ENCODE measurements around the gene ADRB2. TPM values are rescaled to one million over a fixed set of nuclear protein-coding genes. Genes with fewer than 3 reads are reported as not detected.

The ADRB2 gene
- total and polyA plus RNA-seq, 10 of the 15 experiments (the other 5 are each of a cell fraction or from before 2014, with no cell fraction given), result 0.03 to 0.34 (median 0.18) TPM; not detected in 1

- no peak for TF ChIP-seq PRDM15 (CRISPR knock-in tag; IDR thresholded peaks at IDR 0.05)
These were observed 2.3 kb downstream of the ADRB2 start (continued) for GRCh38 chr5:148828511-148829247.

- in situ Hi-C loops (cut with MboI) (no loop called here), intact Hi-C loops (cut with micrococcal nuclease; ENCODE audit: unreplicated experiment) (no loop called here)
- POLR2A ChIA-PET, result no interaction called here
- CTCF ChIA-PET, result interaction anchor here (0.9 to 5.9 kb wide), 6 partner anchors 9 to 128 kb away, joined by 3 to 37 read pairs (median 4); no protein-coding TSS in a partner anchor
- ATAC-seq, result no peak
- Histone ChIP-seq H3K4me3 (no peak overlapping the region), H2AFZ (ENCODE audit: control insufficient read depth, low read depth, low read length) (no peak overlapping the region), H3K9ac (ENCODE audit: control insufficient read depth, insufficient read depth, low read length) (no peak overlapping the region), H3K27me3 (replicated peaks in 1 of 2; ENCODE audit: control insufficient read depth in 2 of 2, insufficient read depth in 2 of 2, low read length in 1 of 2) (no peaks in the 10 kb centered on the region; a peak in 1 of 4 replicates), H3K79me2 (ENCODE audit: control insufficient read depth, insufficient read depth, low read length) (no peaks in the 10 kb centered on the region), H4K20me1 (ENCODE audit: control insufficient read depth, insufficient read depth) (no peaks in the 10 kb centered on the region), H3K36me3 (ENCODE audit: control insufficient read depth in 2 of 2, insufficient read depth in 2 of 2, low read length in 1 of 2) (no peaks in the 10 kb centered on the region), H3K4me1 (ENCODE audit: control insufficient read depth, insufficient read depth, low read length) (peaks cover 29% of the 10 kb centered on the region), H3K9me3 (replicated peaks; ENCODE audit: control insufficient read depth, insufficient read depth, low read length) (no peaks in the 10 kb centered on the region), H3K27ac (ENCODE audit: control insufficient read depth, insufficient read depth) (no peak overlapping the region), H3K4me2 (ENCODE audit: control insufficient read depth, insufficient read depth) (no peak overlapping the region)
- no TSS peak for BruUV-seq (replicated peaks)
- WGBS (ENCODE audit: insufficient coverage, insufficient replicate concordance, low lambda C conversion rate, missing lambda C conversion rate), result 80% methylated on average over 3 of the region's 3 CpGs
- no peak for FAIRE-seq
- RAD21 ChIA-PET (ENCODE audit: unreplicated experiment), result interaction anchor here (1.1 to 1.3 kb wide), 3 partner anchors 9 to 96 kb away, joined by 3 read pairs; no protein-coding TSS in a partner anchor
- DNase-seq (ENCODE audit: low read depth, low spot score), result no peak
- SMC1A ChIA-PET (ENCODE audit: uncharacterized antibody, unreplicated experiment), result interaction anchor here (0.9 to 2.4 kb wide), 6 partner anchors 8 to 128 kb away, joined by 3 to 6 read pairs (median 4); no protein-coding TSS in a partner anchor
- no peak for TF ChIP-seq TCF12 (IDR thresholded peaks at IDR 0.05; ENCODE audit: low read depth, low read length)
- TF ChIP-seq POLR2AphosphoS2 (IDR thresholded peaks at IDR 0.05; ENCODE audit: low read depth, low read length), result no peak
- no peak for TF ChIP-seq NR2C1 (IDR thresholded peaks at IDR 0.05)
- TF ChIP-seq EGR1 (IDR thresholded peaks at IDR 0.05; ENCODE audit: borderline replicate concordance in 1 of 2, low read depth in 2 of 2, low read length in 2 of 2), result no peak
- no peak for TF ChIP-seq POLR2AphosphoS5 (IDR thresholded peaks at IDR 0.05; ENCODE audit: low read length)
- no peak for TF ChIP-seq NRF1 (conservative IDR thresholded peaks at IDR 0.05; ENCODE audit: low read depth, low read length)
- no peak for TF ChIP-seq HDAC6 (IDR thresholded peaks at IDR 0.05; ENCODE audit: unreplicated experiment)
- no peak for TF ChIP-seq GABPA (IDR thresholded peaks at IDR 0.05; ENCODE audit: low read depth)
- TF ChIP-seq PRDM15 (CRISPR knock-in tag; IDR thresholded peaks at IDR 0.05), result no peak
- no peak for TF ChIP-seq RAD21 (IDR thresholded peaks at IDR 0.05; ENCODE audit: insufficient read depth, low read depth, low read length)
- TF ChIP-seq RB1 (IDR thresholded peaks at IDR 0.05; ENCODE audit: borderline replicate concordance), result no peak
- TF ChIP-seq JUND (IDR thresholded peaks at IDR 0.05; ENCODE audit: low read depth, low read length), result no peak
- TF ChIP-seq DPF2 (IDR thresholded peaks at IDR 0.05), result no peak
- no peak for TF ChIP-seq TCF3 (IDR thresholded peaks at IDR 0.05; ENCODE audit: borderline replicate concordance, insufficient read depth, low read depth, low read length)
- no peak for TF ChIP-seq IRF4 (IDR thresholded peaks at IDR 0.05; ENCODE audit: low read depth, low read length)
These were observed 2.8 kb downstream of the ADRB2 start for GRCh38 chr5:148829248-148829594.

Measured in GM12878 (cell line).